Bronchial epithelial cell (primary cell): ENCODE data around the gene FNIP2. TPM values are rescaled to one million over a fixed set of nuclear protein-coding genes. Genes with fewer than 3 reads are reported as not detected.

ENCODE experiments used
- DNase-seq: peaks from one replicate; pipeline ENCODE4 v3.0.0-alpha.2; 2010; ENCODE audit warnings: low read depth
- FAIRE-seq: peaks from 2 replicates; lab custom pipeline; 2011; peaks lifted over from hg19 to GRCh38; lab: Jason Lieb, UNC
- H3K27me3 ChIP-seq: 2 replicates; pipeline ENCODE4 v1.5.1; 2011; ENCODE audit warnings: low read length; ENCODE audit not compliant: control insufficient read depth, insufficient read depth
- H3K36me3 ChIP-seq: 2 replicates; pipeline ENCODE4 v1.5.1; 2011; ENCODE audit warnings: low read length; ENCODE audit not compliant: control insufficient read depth, insufficient read depth
- H3K4me3 ChIP-seq: 2 replicates; pipeline ENCODE4 v1.5.1; 2011; ENCODE audit warnings: mild to moderate bottlenecking, low read depth, low read length, control low read depth
- CTCF ChIP-seq: IDR thresholded peaks from 2 replicates; pipeline ENCODE4 v1.5.1; 2011; ENCODE audit warnings: mild to moderate bottlenecking, moderate library complexity, low read length, control low read depth, inconsistent platforms; ENCODE audit not compliant: insufficient read depth, severe bottlenecking
- total RNA-seq: library from RNA; depleted of rRNA; stranded (reverse); fragments of >200 nt; gene quantifications from 2 replicates; pipeline ENCODE4 v1.2.1, GENCODE V29; 2014

Gene FNIP2
- total RNA-seq, 1 donor from 2014 or later = 16.6 TPM

DNA sequence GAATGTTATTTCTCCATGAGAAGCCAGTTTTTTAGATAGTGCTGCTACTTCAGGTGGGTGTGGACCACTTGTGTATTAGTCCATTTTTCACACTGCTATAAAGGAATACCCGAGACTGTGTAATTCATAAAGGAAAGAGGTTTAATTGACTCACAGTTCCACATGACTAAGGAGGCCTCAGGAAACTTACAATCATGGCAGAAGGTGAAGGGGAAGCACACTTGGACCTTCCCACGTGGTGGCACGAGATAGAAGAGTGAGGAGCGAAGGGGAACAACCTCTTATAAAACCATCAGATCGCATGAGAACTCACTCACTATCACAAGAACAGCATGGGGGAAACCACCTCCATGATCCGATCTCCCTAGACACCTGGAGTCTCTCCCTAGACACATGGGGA, 42.2 kb upstream of the FNIP2 start:
- no peak for TF ChIP-seq CTCF
- no peaks in the 10 kb centered on the region for H3K36me3 ChIP-seq
- FAIRE-seq (no peak), DNase-seq (no peak)
- no peaks in the 10 kb centered on the region for H3K27me3 ChIP-seq
- no peak overlapping the region for H3K4me3 ChIP-seq

DNA sequence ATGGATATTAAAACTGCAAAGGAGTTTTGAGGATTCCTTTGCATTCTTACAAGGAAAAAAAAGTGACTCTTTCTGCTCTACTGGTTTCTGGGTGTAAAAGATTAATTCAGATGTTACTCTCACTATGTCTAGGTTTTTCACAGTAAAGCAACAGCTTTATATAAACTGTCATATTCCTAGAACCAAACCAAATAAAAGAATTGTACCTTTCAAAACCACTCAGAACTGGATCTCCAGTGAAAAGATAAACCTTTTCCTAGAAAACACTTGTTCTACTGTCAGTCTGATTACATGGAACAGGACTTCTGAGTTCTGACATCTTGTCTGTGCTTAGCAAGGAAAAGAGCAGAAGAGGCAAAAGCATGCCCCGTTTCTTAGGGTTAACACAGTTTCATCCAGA, 40.6 kb upstream of the FNIP2 start:
- no peaks in the 10 kb centered on the region for H3K27me3 ChIP-seq
- H3K4me3 ChIP-seq = no peak overlapping the region
- H3K36me3 ChIP-seq = no peaks in the 10 kb centered on the region
- FAIRE-seq (no peak), DNase-seq (no peak)
- TF ChIP-seq CTCF = no peak

GRCh38 chr4:158729716-158730559, 38.9 kb upstream of the FNIP2 start:
- TF ChIP-seq CTCF = peak; percentile 88
- FAIRE-seq = no peak
- no peaks in the 10 kb centered on the region for H3K27me3 ChIP-seq
- no peaks in the 10 kb centered on the region for H3K36me3 ChIP-seq
- DNase-seq = peak; percentile 66
- H3K4me3 ChIP-seq = no peak overlapping the region

GRCh38 chr4:158738866-158739265, 30.0 kb upstream of the FNIP2 start:
- DNase-seq = no peak
- Histone ChIP-seq H3K27me3 (no peaks in the 10 kb centered on the region), H3K36me3 (no peaks in the 10 kb centered on the region), H3K4me3 (no peak overlapping the region)
- TF ChIP-seq CTCF = no peak
- FAIRE-seq = no peak

GRCh38 chr4:158739600-158739999, 29.2 kb upstream of the FNIP2 start:
- no peak overlapping the region for H3K4me3 ChIP-seq
- TF ChIP-seq CTCF = no peak
- FAIRE-seq = no peak
- no peaks in the 10 kb centered on the region for H3K27me3 ChIP-seq
- no peaks in the 10 kb centered on the region for H3K36me3 ChIP-seq
- DNase-seq = no peak
